GM21528 (cell line): Measurements from ENCODE around the gene HSPA12B.

Experiments used
- ATAC-seq: cut with Tn5 transposase; IDR thresholded peaks from one replicate; pipeline ENCODE4 v1.9.1; 2021; ENCODE audit warnings: mild to moderate bottlenecking, moderate library complexity; ENCODE audit not compliant: unreplicated experiment, low FRiP score

The HSPA12B gene, protein sequence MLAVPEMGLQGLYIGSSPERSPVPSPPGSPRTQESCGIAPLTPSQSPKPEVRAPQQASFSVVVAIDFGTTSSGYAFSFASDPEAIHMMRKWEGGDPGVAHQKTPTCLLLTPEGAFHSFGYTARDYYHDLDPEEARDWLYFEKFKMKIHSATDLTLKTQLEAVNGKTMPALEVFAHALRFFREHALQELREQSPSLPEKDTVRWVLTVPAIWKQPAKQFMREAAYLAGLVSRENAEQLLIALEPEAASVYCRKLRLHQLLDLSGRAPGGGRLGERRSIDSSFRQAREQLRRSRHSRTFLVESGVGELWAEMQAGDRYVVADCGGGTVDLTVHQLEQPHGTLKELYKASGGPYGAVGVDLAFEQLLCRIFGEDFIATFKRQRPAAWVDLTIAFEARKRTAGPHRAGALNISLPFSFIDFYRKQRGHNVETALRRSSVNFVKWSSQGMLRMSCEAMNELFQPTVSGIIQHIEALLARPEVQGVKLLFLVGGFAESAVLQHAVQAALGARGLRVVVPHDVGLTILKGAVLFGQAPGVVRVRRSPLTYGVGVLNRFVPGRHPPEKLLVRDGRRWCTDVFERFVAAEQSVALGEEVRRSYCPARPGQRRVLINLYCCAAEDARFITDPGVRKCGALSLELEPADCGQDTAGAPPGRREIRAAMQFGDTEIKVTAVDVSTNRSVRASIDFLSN

DNA sequence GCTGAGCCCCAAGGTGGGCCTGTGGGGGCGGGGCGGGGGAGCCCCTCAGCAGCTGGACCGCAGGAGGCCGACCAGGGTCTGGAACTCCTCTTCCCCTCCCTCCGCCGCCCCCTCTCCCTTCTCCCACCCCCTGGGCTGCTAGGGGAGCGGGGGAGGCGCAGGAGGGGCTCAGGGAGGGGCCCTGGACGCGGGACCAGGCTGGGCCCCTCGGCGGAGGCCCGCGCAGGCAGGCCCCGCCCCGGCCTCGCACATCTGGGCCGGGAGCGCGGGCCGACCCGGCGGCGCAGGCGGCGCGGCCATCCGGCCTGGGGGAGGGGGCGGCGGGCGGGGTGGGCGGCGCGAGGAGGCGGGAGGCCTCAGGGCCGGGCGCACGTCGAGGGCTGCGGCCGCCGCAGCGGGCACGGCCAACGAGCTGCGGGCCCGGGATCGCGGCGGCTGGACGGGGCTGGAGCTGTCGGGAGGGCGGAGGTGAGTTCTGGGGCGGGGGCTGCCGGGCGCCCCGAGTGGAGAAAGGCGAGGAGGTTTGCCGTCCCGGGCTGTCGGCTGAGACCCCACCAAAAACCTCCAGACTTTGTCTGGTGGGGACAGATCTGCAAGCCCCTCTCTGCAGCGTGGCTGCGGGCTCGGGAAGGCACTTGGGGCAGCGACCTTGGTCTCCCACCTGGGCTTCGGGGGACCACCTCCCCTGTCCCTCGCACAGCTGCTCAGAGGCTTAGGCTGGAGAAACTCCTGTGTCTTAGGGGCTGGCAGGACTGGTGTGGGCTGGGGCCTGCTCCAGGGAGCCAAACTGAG lies at the start of gene HSPA12B:
TSS of gene HSPA12B (plus strand) at position 359 of the 792 bp plus-strand sequence. CDS start 5,990 bp downstream, outside the sequence.
- ATAC-seq, result no peak

DNA sequence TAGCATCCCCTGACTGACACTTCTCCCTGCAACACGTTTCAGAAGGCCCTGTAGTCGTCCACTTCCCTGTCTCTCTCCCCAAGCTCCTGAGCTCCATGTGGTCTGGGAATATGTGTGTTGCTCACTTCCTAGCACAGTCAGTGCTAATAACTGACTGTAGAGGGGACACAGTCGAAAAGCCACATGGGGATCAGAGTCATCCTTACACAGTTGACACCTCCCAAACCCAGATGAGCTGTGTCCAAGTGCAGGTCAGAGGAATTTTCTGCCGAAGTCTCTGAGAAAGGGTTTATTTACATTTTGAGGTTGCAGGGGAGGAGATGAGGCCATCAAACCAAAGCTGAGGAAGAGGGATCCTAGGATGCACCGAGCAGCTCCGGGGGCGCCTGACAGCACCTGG lies 47.1 kb upstream of the HSPA12B start:
- ATAC-seq, result no peak

DNA sequence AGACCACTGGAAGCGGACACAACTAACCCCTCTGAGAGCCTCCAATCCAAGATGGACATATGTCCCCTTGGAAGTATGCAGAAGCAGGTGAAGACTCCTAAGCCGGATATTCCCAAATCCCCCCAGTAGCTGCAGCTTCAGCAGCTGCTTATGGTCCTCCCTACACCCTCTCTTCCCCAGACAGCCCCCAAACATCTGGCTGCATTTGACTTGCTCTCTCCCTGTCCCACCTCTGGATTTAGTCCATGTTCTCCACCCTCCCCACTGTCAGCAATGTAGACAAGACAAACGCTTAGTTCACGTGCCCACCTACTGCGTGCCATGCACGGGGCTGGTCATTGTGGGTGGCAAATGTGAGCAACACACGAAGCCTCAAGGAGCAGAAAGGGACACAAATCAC lies 46.1 kb upstream of the HSPA12B start:
- ATAC-seq, result no peak

DNA sequence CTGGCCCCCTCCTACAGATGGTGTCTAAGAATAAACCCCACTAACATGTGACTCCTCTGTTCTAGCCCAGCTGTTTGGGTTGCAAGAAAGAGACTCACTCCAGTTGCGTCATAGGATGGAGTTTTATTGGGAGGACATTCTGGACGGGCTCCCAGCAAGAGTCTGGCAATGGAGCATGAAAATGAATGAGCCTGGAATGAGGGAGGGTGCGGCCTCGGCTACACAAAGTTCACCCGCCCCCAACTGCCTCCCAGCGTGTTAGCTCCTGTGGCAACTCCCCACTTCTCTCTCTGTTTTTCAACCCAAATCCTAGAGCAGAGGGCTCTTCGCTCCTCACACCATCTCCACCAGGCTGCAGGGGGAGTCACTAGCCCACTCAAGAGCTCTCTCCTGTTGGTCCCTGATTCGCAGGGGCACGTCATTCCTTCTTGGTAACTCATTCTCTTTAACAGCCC lies 45.6 kb upstream of the HSPA12B start:
- no peak for ATAC-seq

DNA sequence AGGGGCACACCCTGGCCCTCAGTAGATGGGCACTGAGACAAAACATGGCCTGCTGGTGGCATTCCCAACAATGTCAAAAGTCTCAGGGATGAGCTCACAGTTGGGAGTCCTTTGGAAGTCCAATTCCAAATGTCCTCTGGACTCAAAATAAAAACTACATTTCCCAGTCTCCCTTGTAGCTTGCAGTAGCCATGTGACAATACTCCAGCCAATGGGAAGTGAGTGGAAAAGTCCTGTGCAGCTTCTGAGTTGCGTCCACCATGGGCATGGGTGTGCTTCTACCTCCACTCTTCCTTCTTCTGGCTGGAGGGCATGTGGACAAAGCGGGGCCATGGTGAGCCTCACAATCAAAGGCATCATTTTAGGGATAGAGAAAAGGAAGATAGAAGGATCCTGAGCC lies 44.8 kb upstream of the HSPA12B start:
- ATAC-seq, result no peak

DNA sequence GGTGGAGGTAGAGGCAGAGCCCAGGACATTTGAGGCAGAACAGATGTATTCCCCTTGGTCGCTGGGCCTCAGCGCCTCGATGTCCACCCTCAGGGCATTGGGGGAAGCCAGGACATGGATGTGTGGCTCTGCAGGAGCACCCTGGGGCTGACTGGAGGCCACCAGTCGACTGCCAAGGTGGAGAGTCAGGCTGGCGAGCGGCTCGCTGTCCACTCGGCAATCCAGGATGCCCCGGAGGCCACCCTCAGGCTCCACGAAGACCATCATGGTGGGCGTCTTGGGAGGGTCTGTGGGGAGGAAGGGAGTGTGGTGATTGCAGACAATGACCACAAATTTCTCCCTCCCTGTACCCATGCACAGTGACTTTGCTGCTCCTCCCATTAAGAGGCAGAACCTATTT lies 42.5 kb upstream of the HSPA12B start:
- no peak for ATAC-seq

DNA sequence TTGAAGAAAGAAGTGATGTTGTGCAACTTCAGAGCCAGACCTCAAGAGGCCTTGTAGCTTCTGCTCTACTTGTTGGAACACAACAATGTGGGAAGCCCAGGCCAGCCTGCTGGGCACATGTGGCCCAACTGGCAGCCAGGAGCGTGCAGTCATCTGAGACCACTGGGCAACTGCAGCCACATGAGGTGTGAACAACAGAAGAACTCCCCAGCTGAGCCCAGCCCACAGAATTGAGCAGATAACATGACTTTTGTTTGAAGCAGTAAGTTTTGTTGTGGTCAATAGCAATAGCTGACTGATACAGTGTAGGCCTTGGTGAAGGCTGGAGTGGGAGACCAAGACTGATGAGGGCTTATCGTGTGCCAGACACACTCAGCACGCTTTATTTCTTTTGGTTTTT lies 42.1 kb upstream of the HSPA12B start:
- no peak for ATAC-seq

DNA sequence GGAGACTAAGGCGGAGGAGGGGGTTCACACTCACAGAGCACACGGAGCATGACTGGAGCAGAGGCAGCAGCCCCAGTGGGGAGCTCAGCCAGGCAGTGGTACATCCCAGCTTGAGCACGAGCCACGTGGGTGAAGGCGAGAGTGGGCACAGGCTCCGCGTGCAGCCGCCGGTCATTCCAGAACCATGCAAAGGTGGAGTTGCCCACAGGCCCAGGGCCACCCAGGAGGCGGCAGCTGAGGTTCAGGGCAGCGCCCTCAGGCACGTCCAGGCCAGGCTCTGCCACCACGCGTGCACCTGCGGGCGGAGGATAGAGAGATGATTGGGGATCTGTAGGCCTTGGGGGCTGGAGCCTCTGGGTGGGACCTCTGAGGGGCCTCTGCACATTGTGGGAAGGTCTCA lies 41.2 kb upstream of the HSPA12B start:
- no peak for ATAC-seq

DNA sequence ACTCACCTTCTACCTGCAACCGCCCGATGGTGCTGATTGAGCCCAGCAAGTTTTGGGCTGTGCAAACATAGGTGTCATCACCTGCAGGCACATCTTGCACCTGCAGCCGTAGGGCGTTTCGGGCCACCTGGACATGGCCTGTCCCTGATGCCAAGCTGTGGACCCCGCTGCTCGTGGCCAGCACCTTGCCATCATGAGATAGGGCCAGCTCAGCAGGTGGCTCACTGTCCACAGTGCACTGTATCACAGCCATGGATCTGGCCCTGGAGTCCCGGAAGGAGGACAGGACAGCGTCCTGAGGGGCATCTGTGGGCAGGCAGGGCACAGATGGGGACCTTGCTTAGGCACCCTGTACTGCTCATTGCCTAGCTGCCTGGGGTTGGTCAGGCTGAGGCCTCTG lies 40.6 kb upstream of the HSPA12B start:
- ATAC-seq, result no peak

DNA sequence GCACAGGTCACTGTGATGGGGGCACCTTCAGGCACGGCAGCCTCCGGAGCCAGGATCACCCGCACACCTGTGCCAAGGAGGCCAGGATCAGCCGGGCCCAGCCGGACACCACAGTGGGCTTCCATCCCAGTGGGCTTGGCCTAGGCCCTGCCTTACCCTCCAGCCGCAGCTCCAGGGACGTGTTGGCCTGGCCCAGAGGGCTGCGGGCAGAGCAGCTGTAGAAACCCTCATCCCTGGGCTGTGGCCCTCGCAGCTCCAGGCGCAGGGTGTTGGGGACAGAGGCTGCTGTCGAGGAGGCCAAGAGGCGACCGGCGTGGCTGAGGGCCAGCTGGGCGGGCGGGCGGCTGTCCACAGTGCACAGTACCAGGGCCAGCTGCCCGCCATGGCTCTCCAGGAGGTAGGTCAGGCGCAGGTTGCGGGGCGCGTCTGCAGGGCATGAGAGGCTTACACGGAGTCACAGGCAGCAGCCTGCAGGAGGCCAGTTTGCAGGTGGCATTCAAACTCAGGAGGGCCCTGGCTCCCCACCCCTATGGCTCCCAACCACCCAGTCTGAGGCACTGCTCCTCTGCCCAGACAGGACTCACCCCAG lies 39.7 kb upstream of the HSPA12B start:
- ATAC-seq, result no peak

DNA sequence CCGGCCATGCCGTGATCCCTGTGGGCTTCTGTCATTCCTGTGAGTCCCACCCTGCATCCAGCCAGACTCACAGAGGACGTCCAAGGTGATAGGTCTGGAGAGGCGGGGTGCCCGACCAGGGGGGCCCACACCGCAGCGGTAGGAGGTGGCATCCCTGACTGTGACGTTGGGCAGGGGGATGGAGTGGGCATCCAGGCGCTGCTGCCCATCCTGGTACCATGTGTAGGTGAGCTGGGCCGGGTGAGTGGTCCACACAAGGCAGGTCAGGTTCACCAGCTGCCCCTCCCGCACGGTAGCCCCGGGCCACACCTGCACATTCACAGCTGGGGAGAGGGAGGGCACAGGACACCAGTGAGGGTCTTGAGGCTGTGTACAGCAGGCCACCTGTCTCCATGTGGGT lies 39.1 kb upstream of the HSPA12B start:
- ATAC-seq, result no peak

DNA sequence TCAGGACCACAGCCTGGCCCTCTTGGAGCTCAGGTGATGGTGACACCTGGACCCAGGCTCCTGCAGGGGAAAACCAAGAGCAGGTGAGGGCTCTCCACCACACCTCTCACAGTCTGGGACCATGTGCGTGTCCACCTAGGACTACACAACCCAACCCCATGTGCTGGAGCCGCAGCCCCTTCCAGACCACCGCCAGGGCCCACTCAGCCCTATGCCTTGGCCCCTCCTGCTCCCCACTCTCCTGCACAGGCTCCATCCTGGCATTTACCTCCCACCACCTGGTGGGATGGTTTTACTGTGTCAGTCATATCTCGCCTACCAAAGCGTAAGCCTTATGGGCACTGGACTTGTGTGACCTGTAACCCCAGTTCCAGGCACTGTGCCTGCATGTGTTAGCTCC lies 37.6 kb upstream of the HSPA12B start:
- no peak for ATAC-seq

DNA sequence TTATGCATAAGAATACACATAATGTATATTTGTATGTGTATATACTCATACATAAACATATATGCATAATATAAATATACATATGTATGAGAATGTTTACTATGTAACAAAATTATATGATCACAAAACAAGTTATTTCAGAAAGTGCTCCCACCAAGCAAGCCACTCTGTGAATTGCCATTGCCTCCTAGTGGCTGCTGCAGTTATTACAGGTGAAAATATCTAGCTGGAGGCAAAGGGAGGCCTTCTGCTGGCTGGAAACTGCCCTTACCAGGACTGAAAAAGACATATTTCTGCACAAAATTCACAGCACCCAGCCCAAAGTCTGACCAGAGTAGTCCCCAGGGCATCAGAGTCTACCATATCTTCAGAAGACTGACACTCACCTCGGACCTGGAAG lies 36.3 kb upstream of the HSPA12B start:
- no peak for ATAC-seq

DNA sequence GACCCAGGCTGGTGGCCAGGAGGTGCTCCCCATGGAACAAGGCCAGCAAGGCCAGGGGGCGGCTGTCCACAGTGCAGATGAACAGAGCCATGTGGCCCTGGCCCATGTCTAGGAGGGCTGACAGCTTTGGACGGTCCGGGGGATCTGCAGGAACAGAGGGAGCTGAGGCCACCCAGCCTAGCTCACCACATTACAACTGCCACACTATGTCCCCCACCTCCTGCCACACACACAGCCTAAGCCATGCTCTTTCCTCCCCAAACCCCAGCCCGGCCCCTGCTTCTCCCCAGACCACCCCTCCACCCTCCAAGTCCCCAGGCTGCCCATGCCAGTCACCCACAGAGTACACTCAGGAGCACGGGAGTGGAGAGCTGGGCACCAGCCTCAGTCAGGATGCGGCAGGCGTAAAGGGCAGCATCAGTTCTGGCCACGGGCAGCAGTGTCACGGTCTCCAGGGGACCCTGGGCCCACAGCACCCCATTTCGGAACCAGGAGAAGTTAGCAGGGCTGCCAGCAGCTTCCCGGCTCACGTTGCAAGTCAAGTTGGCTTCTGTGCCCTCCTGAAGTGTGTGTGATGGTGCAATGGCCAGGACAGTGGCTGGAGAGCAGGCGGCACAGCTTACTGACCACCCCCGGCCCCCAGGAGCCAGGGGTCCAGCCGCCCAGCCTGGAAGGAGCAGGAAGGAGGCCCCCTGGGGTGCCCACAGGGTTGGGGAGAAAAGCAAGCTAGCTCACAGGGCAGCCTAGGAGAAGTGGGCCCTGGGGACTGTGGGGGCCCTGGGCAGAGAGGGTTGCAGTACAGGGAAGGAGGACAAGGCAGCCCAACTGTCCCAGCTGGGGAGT lies 35.5 kb upstream of the HSPA12B start:
- ATAC-seq, result no peak

DNA sequence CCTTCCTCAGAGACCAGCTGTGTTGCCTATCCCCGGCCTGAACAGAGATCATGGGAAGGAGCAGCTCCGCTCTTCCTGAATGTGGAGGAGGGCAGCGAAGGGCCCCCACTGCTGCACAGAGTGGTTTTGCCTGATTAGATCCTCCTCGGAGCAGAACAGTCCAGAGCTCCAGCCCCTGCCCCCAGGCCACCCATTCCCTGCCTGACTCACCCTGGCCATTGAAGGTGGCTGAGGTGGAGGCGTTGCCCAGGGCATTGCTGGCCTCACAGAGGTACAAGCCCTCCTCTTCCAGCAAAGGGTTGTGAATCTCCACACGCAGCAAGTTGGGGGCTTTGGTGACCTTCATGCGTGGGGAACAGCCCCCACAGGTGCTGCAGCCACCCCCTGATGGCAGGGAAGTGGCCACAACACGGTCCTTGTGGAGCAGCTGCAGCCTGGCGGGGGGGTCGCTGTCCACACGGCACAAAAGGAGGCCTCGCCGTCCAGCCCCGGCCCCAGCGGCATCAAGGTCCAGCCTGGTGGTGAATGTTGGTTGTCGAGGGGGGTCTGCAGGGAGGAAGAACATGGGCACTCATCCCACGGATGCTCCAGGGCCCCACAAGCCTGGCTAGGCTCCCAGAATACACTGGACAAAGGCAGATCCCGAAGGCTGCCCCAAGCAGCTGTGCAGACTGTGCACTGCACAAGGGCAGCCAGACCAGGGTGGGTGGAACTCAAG lies 34.7 kb upstream of the HSPA12B start:
- no peak for ATAC-seq

DNA sequence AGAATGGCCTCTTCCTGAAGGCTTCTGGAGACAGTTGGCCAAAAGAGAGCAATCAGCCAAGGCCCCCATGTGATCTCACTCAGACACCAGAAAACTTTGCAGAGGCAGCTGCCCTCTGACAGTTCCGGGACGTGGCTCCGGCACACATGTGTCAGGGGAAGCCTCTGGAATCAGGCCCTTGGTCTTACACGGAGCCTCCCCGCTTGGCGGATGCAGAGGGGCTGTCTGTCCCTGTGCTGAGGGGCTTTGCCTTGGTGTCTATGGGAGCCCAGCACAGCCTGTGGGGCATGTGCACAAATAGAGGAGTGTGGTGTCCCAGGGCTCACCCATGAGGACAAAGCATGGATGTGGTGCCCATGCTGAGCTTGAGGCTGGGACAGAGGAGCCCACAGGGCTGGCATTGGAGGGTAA lies 33.9 kb upstream of the HSPA12B start:
- no peak for ATAC-seq

DNA sequence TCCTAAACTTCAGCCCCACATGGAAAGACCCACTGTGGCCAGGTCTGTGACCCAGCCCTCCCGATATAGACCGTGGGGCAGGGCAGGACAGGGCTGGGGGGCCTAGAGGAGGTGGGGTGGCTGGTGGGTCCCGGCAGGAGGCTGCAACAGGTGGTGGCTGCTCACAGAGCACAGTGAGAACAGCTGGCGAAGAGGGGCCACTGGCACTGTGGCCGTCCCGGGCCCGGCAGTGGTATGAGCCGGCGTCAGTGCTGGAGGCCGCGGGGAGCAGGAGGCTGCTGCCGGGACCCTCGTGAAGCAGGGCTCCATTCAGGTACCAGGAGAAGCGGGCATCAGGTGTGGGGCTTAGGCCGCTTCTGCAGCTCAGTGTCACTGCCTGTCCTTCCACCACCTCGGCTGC lies 33.4 kb upstream of the HSPA12B start:
- ATAC-seq, result no peak

DNA sequence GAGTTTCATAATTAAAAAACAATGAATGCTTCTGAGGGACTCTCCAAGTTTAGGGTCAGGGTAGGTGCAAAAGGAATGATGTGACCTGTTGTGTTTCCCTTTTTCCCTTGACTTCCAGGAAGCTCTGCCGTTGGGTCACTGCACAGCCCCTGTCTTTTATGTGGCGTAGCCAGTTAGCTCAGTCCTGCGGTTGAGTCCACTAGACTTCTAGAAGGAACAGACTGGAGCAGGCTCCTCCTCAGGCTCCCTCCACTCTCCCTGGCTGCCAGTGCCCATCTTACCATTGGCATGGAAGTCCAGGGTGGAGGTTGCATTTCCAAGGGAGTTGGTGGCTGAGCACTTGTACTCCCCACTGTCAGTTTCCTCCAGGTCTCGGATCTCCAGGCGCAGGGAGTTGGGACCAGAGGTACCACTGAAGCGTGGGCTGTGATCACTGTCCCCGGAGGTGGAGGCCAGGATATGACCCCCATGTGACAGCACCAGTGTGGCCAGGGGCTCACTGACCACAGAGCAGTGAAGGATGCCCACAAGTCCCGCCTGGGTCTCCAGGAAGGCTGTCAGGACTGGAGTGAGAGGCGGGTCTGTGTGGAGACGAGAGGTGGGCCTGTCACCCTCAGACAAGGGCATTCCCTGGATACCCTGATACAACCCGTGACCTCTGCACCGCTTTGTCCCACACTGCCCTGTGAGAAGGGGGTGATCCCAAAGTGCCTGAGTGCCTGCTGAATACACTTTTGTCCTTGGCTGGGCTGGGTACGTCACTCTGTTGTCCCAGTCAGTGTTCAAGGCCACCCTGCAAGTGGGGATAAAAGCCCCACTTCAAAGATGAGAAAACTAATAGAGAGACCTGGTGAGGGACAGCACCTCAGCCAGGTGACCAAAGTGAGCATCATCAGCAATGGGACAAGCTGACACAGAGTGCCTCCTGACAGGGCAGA lies 31.2 kb upstream of the HSPA12B start:
- ATAC-seq, result no peak
